Measurements from ENCODE around the gene CPA4. TPM values are rescaled to one million over a fixed set of nuclear protein-coding genes. Genes with fewer than 3 reads are reported as not detected.

CPA4 gene
- total RNA-seq, 1 donor from 2014 or later = 7.4 TPM

DNA sequence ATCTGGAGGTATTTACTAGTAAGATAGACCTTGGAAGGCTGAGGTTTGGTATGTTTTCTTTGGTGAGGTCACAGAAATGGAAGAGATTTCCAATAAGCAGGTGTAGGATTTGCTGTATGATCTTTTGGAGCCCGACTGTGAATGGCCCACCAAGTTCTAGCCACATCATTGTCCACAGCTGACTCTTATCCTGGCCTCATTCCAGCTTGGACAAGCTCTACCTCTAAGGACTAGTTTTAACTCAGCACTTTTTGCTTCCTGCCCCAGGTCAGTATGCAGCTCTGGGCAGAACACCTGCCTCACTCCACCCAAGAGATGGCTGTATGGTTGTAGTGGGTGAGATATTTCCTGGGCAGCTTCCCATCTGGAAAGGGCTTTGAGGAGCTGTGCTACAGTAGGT is 6.1 kb upstream of the CPA4 start:
- Mint-ChIP-seq H3K36me3 (peaks cover 10% of the 10 kb centered on the region), H3K4me1 (ENCODE audit: unreplicated experiment) (peaks cover 22% of the 10 kb centered on the region), H3K27ac (peak overlapping the region; percentile 18), H3K27me3 (no peaks in the 10 kb centered on the region), H3K9me3 (peaks cover 26% of the 10 kb centered on the region), H3K4me3 (no peak overlapping the region)
- TF ChIP-seq, protein P1, sequence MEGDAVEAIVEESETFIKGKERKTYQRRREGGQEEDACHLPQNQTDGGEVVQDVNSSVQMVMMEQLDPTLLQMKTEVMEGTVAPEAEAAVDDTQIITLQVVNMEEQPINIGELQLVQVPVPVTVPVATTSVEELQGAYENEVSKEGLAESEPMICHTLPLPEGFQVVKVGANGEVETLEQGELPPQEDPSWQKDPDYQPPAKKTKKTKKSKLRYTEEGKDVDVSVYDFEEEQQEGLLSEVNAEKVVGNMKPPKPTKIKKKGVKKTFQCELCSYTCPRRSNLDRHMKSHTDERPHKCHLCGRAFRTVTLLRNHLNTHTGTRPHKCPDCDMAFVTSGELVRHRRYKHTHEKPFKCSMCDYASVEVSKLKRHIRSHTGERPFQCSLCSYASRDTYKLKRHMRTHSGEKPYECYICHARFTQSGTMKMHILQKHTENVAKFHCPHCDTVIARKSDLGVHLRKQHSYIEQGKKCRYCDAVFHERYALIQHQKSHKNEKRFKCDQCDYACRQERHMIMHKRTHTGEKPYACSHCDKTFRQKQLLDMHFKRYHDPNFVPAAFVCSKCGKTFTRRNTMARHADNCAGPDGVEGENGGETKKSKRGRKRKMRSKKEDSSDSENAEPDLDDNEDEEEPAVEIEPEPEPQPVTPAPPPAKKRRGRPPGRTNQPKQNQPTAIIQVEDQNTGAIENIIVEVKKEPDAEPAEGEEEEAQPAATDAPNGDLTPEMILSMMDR (conservative IDR thresholded peaks at IDR 0.05) = no peak
- DNase-seq (ENCODE audit: extremely low spot score, unreplicated experiment) = no peak

DNA sequence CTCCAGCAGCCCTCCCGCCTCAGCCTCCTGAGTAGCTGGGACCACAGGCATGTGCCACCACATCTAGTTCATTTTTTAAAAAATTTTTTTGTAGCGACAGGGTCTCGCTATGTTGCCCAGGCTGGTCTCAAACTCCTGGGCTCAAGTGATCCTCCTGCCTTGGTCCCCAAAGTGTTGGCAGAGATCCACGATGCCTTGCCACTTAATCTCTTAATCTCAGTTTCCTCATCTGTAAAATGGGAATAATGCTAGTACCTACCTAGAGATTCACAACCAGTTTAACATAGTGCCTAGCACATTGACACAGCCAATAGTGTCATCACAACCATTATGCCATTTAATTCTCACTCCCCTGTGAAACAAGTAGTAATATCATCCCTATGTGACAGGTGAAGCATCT is 4.8 kb upstream of the CPA4 start:
- TF ChIP-seq, protein P1 (conservative IDR thresholded peaks at IDR 0.05) = no peak
- no peak for DNase-seq (ENCODE audit: extremely low spot score, unreplicated experiment)
- Mint-ChIP-seq H3K4me1 (ENCODE audit: unreplicated experiment) (peaks cover 24% of the 10 kb centered on the region), H3K27ac (no peak overlapping the region), H3K4me3 (no peak overlapping the region), H3K9me3 (peaks cover 27% of the 10 kb centered on the region), H3K36me3 (peaks cover 10% of the 10 kb centered on the region), H3K27me3 (no peaks in the 10 kb centered on the region)

DNA sequence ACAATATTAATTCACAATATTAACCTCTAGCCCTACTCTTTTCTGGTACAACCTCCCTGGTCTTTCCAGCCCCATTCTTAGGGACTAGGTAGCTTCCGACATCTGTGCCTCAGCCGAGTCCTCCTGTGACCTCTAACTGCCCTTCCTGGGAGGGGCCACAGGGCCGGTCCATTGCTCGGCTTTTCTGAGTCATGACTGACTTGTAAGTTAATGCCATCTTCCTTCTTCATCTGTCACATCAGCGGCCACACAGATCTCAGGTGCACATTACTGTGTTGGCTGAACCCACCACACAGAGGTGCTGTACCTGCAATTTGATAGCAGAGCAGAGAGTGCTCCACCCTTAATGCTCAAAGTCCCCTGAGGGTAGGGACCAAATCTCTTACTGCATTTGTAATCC is 4.1 kb upstream of the CPA4 start:
- Mint-ChIP-seq H3K9me3 (peaks cover 30% of the 10 kb centered on the region), H3K27me3 (no peaks in the 10 kb centered on the region), H3K4me1 (ENCODE audit: unreplicated experiment) (peaks cover 31% of the 10 kb centered on the region), H3K4me3 (no peak overlapping the region), H3K27ac (peak overlapping the region; percentile 40), H3K36me3 (peaks cover 13% of the 10 kb centered on the region)
- no peak for DNase-seq (ENCODE audit: extremely low spot score, unreplicated experiment)
- TF ChIP-seq, protein P1 (conservative IDR thresholded peaks at IDR 0.05) = no peak

DNA sequence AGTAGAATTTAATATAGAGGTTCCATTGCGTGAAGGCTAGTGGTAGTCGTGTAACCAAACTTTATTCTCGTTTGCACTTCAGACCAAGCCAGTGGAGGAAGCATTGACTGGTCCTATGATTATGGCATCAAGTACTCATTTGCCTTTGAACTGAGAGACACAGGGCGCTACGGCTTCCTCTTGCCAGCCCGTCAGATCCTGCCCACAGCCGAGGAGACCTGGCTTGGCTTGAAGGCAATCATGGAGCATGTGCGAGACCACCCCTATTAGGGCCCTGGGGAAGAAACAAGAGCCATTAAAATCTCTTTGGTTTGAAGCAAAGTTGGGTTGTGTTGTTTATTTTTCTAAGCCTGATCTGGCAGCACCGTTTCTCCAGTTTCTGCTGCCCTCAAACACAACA is 3.5 kb upstream of the CPA4 start:
- no peaks in the 10 kb centered on the region for H3K27me3 Mint-ChIP-seq
- TF ChIP-seq, protein P1 (conservative IDR thresholded peaks at IDR 0.05) = no peak
- peaks cover 27% of the 10 kb centered on the region for H3K4me1 Mint-ChIP-seq (ENCODE audit: unreplicated experiment)
- no peak overlapping the region for H3K27ac Mint-ChIP-seq
- H3K36me3 Mint-ChIP-seq = peaks cover 12% of the 10 kb centered on the region
- peaks cover 29% of the 10 kb centered on the region for H3K9me3 Mint-ChIP-seq
- H3K4me3 Mint-ChIP-seq = no peak overlapping the region
- DNase-seq (ENCODE audit: extremely low spot score, unreplicated experiment) = no peak

DNA sequence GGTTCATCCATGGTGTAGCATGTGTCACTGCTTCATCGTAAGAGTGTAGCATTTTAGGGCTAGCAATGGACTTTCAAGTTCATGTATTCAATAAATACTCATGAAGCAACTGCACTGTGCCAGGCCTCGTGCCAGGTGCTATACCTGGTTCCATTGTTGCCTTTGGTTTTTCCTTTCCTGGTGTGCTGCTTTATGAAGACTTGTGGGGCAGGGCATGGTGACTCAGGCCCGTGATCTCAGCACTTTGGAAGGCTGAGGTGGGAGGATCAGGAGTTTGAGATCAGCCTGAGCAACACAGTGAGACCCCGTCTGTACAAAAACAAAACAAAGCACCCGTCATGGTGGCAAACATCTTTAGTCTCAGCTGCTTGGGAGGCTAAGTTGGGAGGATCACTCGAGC is 2.2 kb upstream of the CPA4 start:
- Mint-ChIP-seq H3K27ac (no peak overlapping the region), H3K4me3 (no peak overlapping the region), H3K27me3 (no peaks in the 10 kb centered on the region), H3K36me3 (peaks cover 12% of the 10 kb centered on the region), H3K4me1 (ENCODE audit: unreplicated experiment) (peaks cover 27% of the 10 kb centered on the region), H3K9me3 (peaks cover 35% of the 10 kb centered on the region)
- TF ChIP-seq, protein P1 (conservative IDR thresholded peaks at IDR 0.05) = no peak
- no peak for DNase-seq (ENCODE audit: extremely low spot score, unreplicated experiment)

DNA sequence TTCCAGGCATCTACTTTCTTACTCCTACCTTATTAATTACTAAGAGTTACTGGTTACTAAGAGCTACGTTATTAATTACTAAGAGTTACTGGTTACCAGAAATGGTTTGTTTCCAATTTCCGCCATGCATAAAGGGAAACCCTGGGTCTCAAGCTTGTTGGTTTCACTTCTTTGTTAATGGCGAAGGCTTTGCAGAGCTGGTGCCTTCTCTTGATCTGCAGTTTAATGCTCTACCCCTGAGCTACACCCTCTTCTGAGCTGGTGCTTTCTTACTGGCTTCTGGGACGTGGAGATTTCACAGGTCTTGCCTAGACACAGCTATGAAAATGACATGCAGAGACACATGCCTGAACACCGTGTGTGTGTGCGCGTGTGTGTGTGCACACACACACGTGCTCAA is 560 bp downstream of the CPA4 start:
- H3K9me3 Mint-ChIP-seq = peaks cover 32% of the 10 kb centered on the region
- H3K27me3 Mint-ChIP-seq = no peaks in the 10 kb centered on the region
- TF ChIP-seq, protein P1 (conservative IDR thresholded peaks at IDR 0.05) = no peak
- no peak overlapping the region for H3K4me3 Mint-ChIP-seq
- H3K27ac Mint-ChIP-seq = peak overlapping the region; percentile 41
- no peak for DNase-seq (ENCODE audit: extremely low spot score, unreplicated experiment)
- peaks cover 12% of the 10 kb centered on the region for H3K36me3 Mint-ChIP-seq
- peaks cover 27% of the 10 kb centered on the region for H3K4me1 Mint-ChIP-seq (ENCODE audit: unreplicated experiment)
